HG03565 (cell line): Measurements from ENCODE around the gene BCAR3.
"Not testable (repeated sequence)": the region's sequence is repeated elsewhere in the genome, so short reads cannot be mapped to it uniquely, and the experiment has no call there.

Experiments used
- ATAC-seq: cut with Tn5 transposase; IDR thresholded peaks from one replicate; pipeline ENCODE4 v1.9.1; 2021; ENCODE audit warnings: mild to moderate bottlenecking, moderate library complexity; ENCODE audit not compliant: unreplicated experiment

BCAR3 gene

GRCh38 chr1:93690341-93690740 is 8.7 kb upstream of the BCAR3 start:
- no peak for ATAC-seq

- ATAC-seq: no peak
These were observed 8.0 kb upstream of the BCAR3 start for GRCh38 chr1:93689521-93690223.

- no peak for ATAC-seq
These were observed 5.9 kb upstream of the BCAR3 start for GRCh38 chr1:93687542-93687941.

GRCh38 chr1:93686504-93687250 is 5.0 kb upstream of the BCAR3 start:
- no peak for ATAC-seq

GRCh38 chr1:93685918-93686317 is 4.3 kb upstream of the BCAR3 start:
- ATAC-seq: no peak

GRCh38 chr1:93683234-93683633 is 1.6 kb upstream of the BCAR3 start:
- ATAC-seq: no peak

GRCh38 chr1:93681989-93682412 is 364 bp upstream of the BCAR3 start:
- no peak for ATAC-seq

- peak; percentile 59 for ATAC-seq
These were observed 1.1 kb downstream of the BCAR3 start for GRCh38 chr1:93680420-93681100.

GRCh38 chr1:93680076-93680419 is 1.6 kb downstream of the BCAR3 start:
- ATAC-seq: no peak

GRCh38 chr1:93679546-93679945 is 2.1 kb downstream of the BCAR3 start:
- ATAC-seq: no peak

GRCh38 chr1:93678946-93679480 is 2.6 kb downstream of the BCAR3 start:
- no peak for ATAC-seq

- no peak for ATAC-seq
These were observed 3.1 kb downstream of the BCAR3 start for GRCh38 chr1:93678491-93678890.

GRCh38 chr1:93677729-93678128 is 3.9 kb downstream of the BCAR3 start:
- no peak for ATAC-seq

GRCh38 chr1:93676427-93676826 is 5.2 kb downstream of the BCAR3 start:
- ATAC-seq: no peak

- ATAC-seq: no peak
These were observed 5.7 kb downstream of the BCAR3 start for GRCh38 chr1:93675931-93676330.

GRCh38 chr1:93675271-93675670 is 6.4 kb downstream of the BCAR3 start:
- no peak for ATAC-seq

GRCh38 chr1:93674071-93674470 is 7.6 kb downstream of the BCAR3 start:
- not testable (repeated sequence) for ATAC-seq

- ATAC-seq: no peak
These were observed 8.3 kb downstream of the BCAR3 start for GRCh38 chr1:93673163-93673829.

GRCh38 chr1:93672477-93673162 is 9.0 kb downstream of the BCAR3 start:
- ATAC-seq: no peak

- ATAC-seq: no peak
These were observed 9.6 kb downstream of the BCAR3 start for GRCh38 chr1:93672069-93672468.
